ENCODE results near the gene FPGS. TPM values are rescaled to one million over a fixed set of nuclear protein-coding genes. Genes with fewer than 3 reads are reported as not detected.
"Not testable (repeated sequence)": the region's sequence is repeated elsewhere in the genome, so short reads cannot be mapped to it uniquely, and the experiment has no call there.

FPGS gene
- total RNA-seq, 1 experiment from 2014 or later = 81.7 TPM

GRCh38 chr9:127779136-127779981 is 23.3 kb upstream of the FPGS start:
- H3K27me3 Mint-ChIP-seq (ENCODE audit: low read depth) = no peaks in the 10 kb centered on the region
- H3K27ac Mint-ChIP-seq = no peak overlapping the region
- ChIA-PET CTCF (interaction anchor here (0.6 to 2.9 kb wide), 11 partner anchors 8 to 171 kb away, joined by 3 to 26 read pairs (median 4); partner anchors contain the start of genes ST6GALNAC4 and TOR2A), POLR2A (interaction anchor here (0.9 to 1.2 kb wide), 2 partner anchors 16 to 48 kb away, joined by 4 to 7 read pairs; no protein-coding TSS in a partner anchor)
- ATAC-seq = peak; percentile 13; the same call in 1 of the 2 replicates
- H3K36me3 Mint-ChIP-seq = no peaks in the 10 kb centered on the region
- TF ChIP-seq ESRRA (CRISPR knock-in tag; IDR thresholded peaks at IDR 0.05; ENCODE audit: borderline replicate concordance) = no peak
- TF ChIP-seq, protein P1, sequence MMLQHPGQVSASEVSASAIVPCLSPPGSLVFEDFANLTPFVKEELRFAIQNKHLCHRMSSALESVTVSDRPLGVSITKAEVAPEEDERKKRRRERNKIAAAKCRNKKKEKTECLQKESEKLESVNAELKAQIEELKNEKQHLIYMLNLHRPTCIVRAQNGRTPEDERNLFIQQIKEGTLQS (CRISPR knock-in tag; conservative IDR thresholded peaks at IDR 0.05) = no peak
- TF ChIP-seq, protein P2, sequence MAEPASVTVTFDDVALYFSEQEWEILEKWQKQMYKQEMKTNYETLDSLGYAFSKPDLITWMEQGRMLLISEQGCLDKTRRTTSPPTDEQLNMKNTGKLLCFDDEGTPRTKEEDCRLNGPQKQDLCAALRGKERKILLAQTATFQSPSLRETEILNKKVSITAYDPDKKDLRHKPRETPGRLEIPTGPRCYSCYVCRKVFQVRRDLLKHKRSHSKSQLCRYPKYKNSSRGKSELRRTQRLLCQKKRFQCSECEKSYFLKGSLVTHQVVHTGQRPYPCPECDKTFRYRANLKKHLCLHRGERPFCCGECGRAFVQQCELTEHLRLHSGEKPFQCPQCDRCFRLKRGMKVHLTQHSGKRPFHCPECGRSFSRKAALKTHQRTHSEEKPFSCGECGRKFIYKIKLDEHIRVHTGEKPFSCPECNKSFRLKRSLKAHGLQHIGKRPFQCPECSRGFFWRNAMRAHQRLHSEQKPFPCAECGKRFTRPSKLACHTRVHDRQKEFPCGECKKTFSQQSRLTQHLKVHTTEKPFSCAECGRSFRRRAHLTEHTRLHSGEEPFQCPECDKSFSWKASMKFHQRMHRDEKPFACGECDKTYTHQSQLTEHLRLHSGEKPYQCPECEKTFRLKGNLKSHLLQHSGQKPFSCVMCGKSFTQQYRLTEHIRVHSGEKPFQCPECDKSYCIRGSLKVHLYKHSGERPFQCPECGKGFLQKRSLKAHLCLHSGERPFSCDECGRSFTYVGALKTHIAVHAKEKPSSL (CRISPR knock-in tag; conservative IDR thresholded peaks at IDR 0.05) = no peak
- no peak for TF ChIP-seq ZNF416 (CRISPR knock-in tag; IDR thresholded peaks at IDR 0.05)
- TF ChIP-seq, protein P3, sequence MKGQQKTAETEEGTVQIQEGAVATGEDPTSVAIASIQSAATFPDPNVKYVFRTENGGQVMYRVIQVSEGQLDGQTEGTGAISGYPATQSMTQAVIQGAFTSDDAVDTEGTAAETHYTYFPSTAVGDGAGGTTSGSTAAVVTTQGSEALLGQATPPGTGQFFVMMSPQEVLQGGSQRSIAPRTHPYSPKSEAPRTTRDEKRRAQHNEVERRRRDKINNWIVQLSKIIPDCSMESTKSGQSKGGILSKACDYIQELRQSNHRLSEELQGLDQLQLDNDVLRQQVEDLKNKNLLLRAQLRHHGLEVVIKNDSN (CRISPR knock-in tag; IDR thresholded peaks at IDR 0.05) = 0 out of 2 replicates have a peak, but pooled peaks have one; percentile 14
- H3K4me3 Mint-ChIP-seq = no peak overlapping the region
- H3K9me3 Mint-ChIP-seq = no peaks in the 10 kb centered on the region
- H3K4me1 Mint-ChIP-seq = peaks cover 23% of the 10 kb centered on the region
- DNase-seq (ENCODE audit: low spot score) = no peak

- no peak overlapping the region for H3K4me3 Mint-ChIP-seq
- no peak for DNase-seq (ENCODE audit: low spot score)
- CTCF ChIA-PET = interaction anchor here (0.7 to 2.9 kb wide), 10 partner anchors 9 to 172 kb away, joined by 3 to 26 read pairs (median 3); partner anchors contain the start of gene TOR2A
These were observed 22.4 kb upstream of the FPGS start for GRCh38 chr9:127780126-127780885.

DNA sequence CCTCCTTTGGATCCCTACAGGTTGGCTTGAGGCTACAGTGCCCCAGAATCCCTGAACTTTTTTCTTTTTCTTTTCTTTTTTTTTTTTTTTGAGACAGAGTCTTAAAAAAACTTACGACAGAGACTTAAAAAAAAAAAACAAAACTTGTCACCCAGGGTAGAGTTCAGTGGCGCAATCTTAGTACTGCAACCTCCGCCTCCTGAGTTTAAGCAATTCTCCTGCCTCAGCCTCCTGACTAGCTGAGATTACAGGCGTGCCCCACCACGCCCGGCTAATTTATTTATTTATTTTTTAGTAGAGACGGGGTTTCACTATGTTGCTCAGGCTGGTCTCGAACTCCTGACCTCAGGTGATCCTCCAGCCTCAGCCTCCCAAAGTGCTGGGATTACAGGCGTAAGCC is 21.8 kb upstream of the FPGS start:
- H3K27ac Mint-ChIP-seq; H3K9me3 Mint-ChIP-seq; H3K27me3 Mint-ChIP-seq (ENCODE audit: low read depth); H3K4me3 Mint-ChIP-seq; DNase-seq (ENCODE audit: low spot score); H3K36me3 Mint-ChIP-seq; ATAC-seq: not testable (repeated sequence)
- ChIA-PET POLR2A (interaction anchor here (0.7 to 1.2 kb wide), 2 partner anchors 10 to 909 kb away, joined by 4 read pairs; no protein-coding TSS in a partner anchor), CTCF (interaction anchor here (0.7 to 2.9 kb wide), 7 partner anchors 10 to 168 kb away, joined by 3 to 26 read pairs (median 3); partner anchors contain the start of gene TOR2A)
- H3K4me1 Mint-ChIP-seq = peaks cover 23% of the 10 kb centered on the region

More at GRCh38 chr9:127780126-127780885, 22.4 kb upstream of the FPGS start:
- Mint-ChIP-seq H3K27me3 (ENCODE audit: low read depth) (no peaks in the 10 kb centered on the region), H3K4me1 (peaks cover 23% of the 10 kb centered on the region), H3K27ac (no peak overlapping the region), H3K36me3 (no peaks in the 10 kb centered on the region), H3K9me3 (no peaks in the 10 kb centered on the region)
- POLR2A ChIA-PET = interaction anchor here (0.7 to 1.2 kb wide), 3 partner anchors 9 to 910 kb away, joined by 4 to 7 read pairs (median 4); no protein-coding TSS in a partner anchor
- TF ChIP-seq, protein P4, sequence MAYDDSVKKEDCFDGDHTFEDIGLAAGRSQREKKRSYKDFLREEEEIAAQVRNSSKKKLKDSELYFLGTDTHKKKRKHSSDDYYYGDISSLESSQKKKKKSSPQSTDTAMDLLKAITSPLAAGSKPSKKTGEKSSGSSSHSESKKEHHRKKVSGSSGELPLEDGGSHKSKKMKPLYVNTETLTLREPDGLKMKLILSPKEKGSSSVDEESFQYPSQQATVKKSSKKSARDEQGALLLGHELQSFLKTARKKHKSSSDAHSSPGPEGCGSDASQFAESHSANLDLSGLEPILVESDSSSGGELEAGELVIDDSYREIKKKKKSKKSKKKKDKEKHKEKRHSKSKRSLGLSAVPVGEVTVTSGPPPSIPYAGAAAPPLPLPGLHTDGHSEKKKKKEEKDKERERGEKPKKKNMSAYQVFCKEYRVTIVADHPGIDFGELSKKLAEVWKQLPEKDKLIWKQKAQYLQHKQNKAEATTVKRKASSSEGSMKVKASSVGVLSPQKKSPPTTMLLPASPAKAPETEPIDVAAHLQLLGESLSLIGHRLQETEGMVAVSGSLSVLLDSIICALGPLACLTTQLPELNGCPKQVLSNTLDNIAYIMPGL (CRISPR knock-in tag; IDR thresholded peaks at IDR 0.05) = peak; percentile 52; the same call in 1 of the 2 replicates
- TF ChIP-seq ZNF423 (CRISPR knock-in tag; IDR thresholded peaks at IDR 0.05) (peak; percentile 64), SOX15 (CRISPR knock-in tag; IDR thresholded peaks at IDR 0.05) (no peak)
- no peak for ATAC-seq

GRCh38 chr9:127781806-127782205 is 20.9 kb upstream of the FPGS start:
- H3K4me3 Mint-ChIP-seq = no peak overlapping the region
- H3K27ac Mint-ChIP-seq = no peak overlapping the region
- CTCF ChIA-PET = interaction anchor here (1.4 to 1.5 kb wide), 2 partner anchors 11 to 18 kb away, joined by 3 to 5 read pairs; no protein-coding TSS in a partner anchor
- no peak for ATAC-seq
- peaks cover 4% of the 10 kb centered on the region for H3K36me3 Mint-ChIP-seq
- H3K4me1 Mint-ChIP-seq = peaks cover 19% of the 10 kb centered on the region
- DNase-seq (ENCODE audit: low spot score) = no peak
- H3K9me3 Mint-ChIP-seq = no peaks in the 10 kb centered on the region
- POLR2A ChIA-PET = no interaction called here
- H3K27me3 Mint-ChIP-seq (ENCODE audit: low read depth) = no peaks in the 10 kb centered on the region
- TF ChIP-seq, protein P5, sequence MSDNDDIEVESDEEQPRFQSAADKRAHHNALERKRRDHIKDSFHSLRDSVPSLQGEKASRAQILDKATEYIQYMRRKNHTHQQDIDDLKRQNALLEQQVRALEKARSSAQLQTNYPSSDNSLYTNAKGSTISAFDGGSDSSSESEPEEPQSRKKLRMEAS (CRISPR knock-in tag; IDR thresholded peaks at IDR 0.05) = no peak
- TF ChIP-seq RORB (CRISPR knock-in tag; IDR thresholded peaks at IDR 0.05) = no peak
- TF ChIP-seq OVOL2 (CRISPR knock-in tag; IDR thresholded peaks at IDR 0.05; ENCODE audit: borderline replicate concordance) = no peak
- no peak for TF ChIP-seq TCF7 (CRISPR knock-in tag; IDR thresholded peaks at IDR 0.05; ENCODE audit: low read depth)
- TF ChIP-seq, protein P6, sequence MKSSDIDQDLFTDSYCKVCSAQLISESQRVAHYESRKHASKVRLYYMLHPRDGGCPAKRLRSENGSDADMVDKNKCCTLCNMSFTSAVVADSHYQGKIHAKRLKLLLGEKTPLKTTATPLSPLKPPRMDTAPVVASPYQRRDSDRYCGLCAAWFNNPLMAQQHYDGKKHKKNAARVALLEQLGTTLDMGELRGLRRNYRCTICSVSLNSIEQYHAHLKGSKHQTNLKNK (CRISPR knock-in tag; IDR thresholded peaks at IDR 0.05) = no peak
- no peak for TF ChIP-seq CREB1 (CRISPR knock-in tag; IDR thresholded peaks at IDR 0.05)
- no peak for TF ChIP-seq ZNF317 (CRISPR knock-in tag; IDR thresholded peaks at IDR 0.05; ENCODE audit: borderline replicate concordance, low read depth)
- TF ChIP-seq E2F5 (CRISPR knock-in tag; IDR thresholded peaks at IDR 0.05) = no peak
- no peak for TF ChIP-seq TEAD1 (CRISPR knock-in tag; IDR thresholded peaks at IDR 0.05)

All from WTC11 (cell line).